Neural crest cell (in vitro differentiated cells): Measurements from ENCODE around the gene MDK. TPM values are rescaled to one million over a fixed set of nuclear protein-coding genes. Genes with fewer than 3 reads are reported as not detected.
A peak's percentile ranks its signal among the peaks of the same experiment; 100 is the strongest.

Source experiments
- DNase-seq: peaks from one replicate; pipeline ENCODE4 v3.0.0; 2021; ENCODE audit warnings: low read depth, mixed read lengths, low spot score
- H3K27ac Mint-ChIP-seq: one replicate; pipeline ENCODE4 v1.8.0; 2021; ENCODE audit warnings: mild to moderate bottlenecking, mixed read lengths; ENCODE audit not compliant: unreplicated experiment
- H3K27me3 Mint-ChIP-seq: 2 replicates; pipeline ENCODE4 v1.8.0; 2021; ENCODE audit warnings: low read depth, mild to moderate bottlenecking, mixed read lengths
- H3K36me3 Mint-ChIP-seq: 2 replicates; pipeline ENCODE4 v1.8.0; 2021; ENCODE audit warnings: low read depth, mild to moderate bottlenecking, mixed read lengths
- H3K4me1 Mint-ChIP-seq: 2 replicates; pipeline ENCODE4 v1.8.0; 2021; ENCODE audit warnings: mixed read lengths
- H3K4me3 Mint-ChIP-seq: one replicate; pipeline ENCODE4 v1.8.0; 2021; ENCODE audit warnings: mild to moderate bottlenecking, mixed read lengths
- H3K9me3 Mint-ChIP-seq: 2 replicates; pipeline ENCODE4 v1.8.0; 2021; ENCODE audit warnings: mixed read lengths
- CTCF ChIP-seq: fragments of 200-600 bp; sonication (generic); conservative IDR thresholded peaks from 2 replicates; pipeline ENCODE4 v1.5.0; 2021; ENCODE audit warnings: antibody characterized with exemption, mild to moderate bottlenecking
- total RNA-seq: library from RNA; stranded (reverse); gene quantifications from 2 replicates; pipeline ENCODE4 v1.2.1, GENCODE V29; 2021

MDK gene
- total RNA-seq, 1 donor from 2014 or later, result 781 TPM

- Mint-ChIP-seq H3K9me3 (no peaks in the 10 kb centered on the region), H3K27ac (peak overlapping the region; percentile 78), H3K27me3 (no peaks in the 10 kb centered on the region), H3K4me3 (no peak overlapping the region), H3K4me1 (peaks cover 3% of the 10 kb centered on the region), H3K36me3 (no peaks in the 10 kb centered on the region)
- TF ChIP-seq CTCF, result no peak
- no peak for DNase-seq
Measured at GRCh38 chr11:46410021-46410420, 28.6 kb downstream of the MDK start.

- Mint-ChIP-seq H3K4me1 (peaks cover 12% of the 10 kb centered on the region), H3K4me3 (no peak overlapping the region), H3K27ac (no peak overlapping the region), H3K9me3 (no peaks in the 10 kb centered on the region), H3K36me3 (peaks cover 4% of the 10 kb centered on the region), H3K27me3 (no peaks in the 10 kb centered on the region)
- TF ChIP-seq CTCF, result no peak
- no peak for DNase-seq
Measured at GRCh38 chr11:46413760-46414465, 32.4 kb downstream of the MDK start.

GRCh38 chr11:46414466-46414796 is 33.0 kb downstream of the MDK start:
- TF ChIP-seq CTCF, result no peak
- H3K4me1 Mint-ChIP-seq, result peaks cover 14% of the 10 kb centered on the region
- H3K36me3 Mint-ChIP-seq, result peaks cover 4% of the 10 kb centered on the region
- no peaks in the 10 kb centered on the region for H3K9me3 Mint-ChIP-seq
- no peak overlapping the region for H3K4me3 Mint-ChIP-seq
- DNase-seq, result no peak
- no peak overlapping the region for H3K27ac Mint-ChIP-seq
- no peaks in the 10 kb centered on the region for H3K27me3 Mint-ChIP-seq

GRCh38 chr11:46414879-46415278 is 33.4 kb downstream of the MDK start:
- no peaks in the 10 kb centered on the region for H3K9me3 Mint-ChIP-seq
- peaks cover 4% of the 10 kb centered on the region for H3K36me3 Mint-ChIP-seq
- DNase-seq, result no peak
- no peak overlapping the region for H3K27ac Mint-ChIP-seq
- no peaks in the 10 kb centered on the region for H3K27me3 Mint-ChIP-seq
- H3K4me3 Mint-ChIP-seq, result no peak overlapping the region
- no peak for TF ChIP-seq CTCF
- H3K4me1 Mint-ChIP-seq, result peaks cover 14% of the 10 kb centered on the region

- Mint-ChIP-seq H3K27ac (peak overlapping the region; percentile 53), H3K27me3 (no peaks in the 10 kb centered on the region), H3K9me3 (no peaks in the 10 kb centered on the region), H3K36me3 (peaks cover 12% of the 10 kb centered on the region), H3K4me3 (no peak overlapping the region), H3K4me1 (peaks cover 13% of the 10 kb centered on the region)
- TF ChIP-seq CTCF, result no peak
- no peak for DNase-seq
Measured at GRCh38 chr11:46417711-46418110, 36.2 kb downstream of the MDK start.
